Activated CD4-positive, alpha-beta T cell treated with anti-CD3 and anti-CD28 coated beads, Interleukin-2, amount 10 ng/mL, durations not matched to agents 7 days and 5 days (primary cell): Measurements from ENCODE around the gene PRM2. TPM values are rescaled to one million over a fixed set of nuclear protein-coding genes. Genes with fewer than 3 reads are reported as not detected.

ENCODE experiments used
- CTCF ChIA-PET: fragments of 350-600 bp; sonication (Branson Sonifier 250); formaldehyde crosslinking; loops from one replicate; lab custom pipeline; 2021; ENCODE audit warnings: antibody characterized with exemption; lab: Charles Lee
- POLR2A ChIA-PET: fragments of 350-600 bp; sonication (Branson Sonifier 250); formaldehyde crosslinking; loops from one replicate; lab custom pipeline; 2021; ENCODE audit warnings: antibody characterized with exemption; lab: Charles Lee
- DNase-seq: peaks from one replicate; pipeline ENCODE4 v3.0.0-alpha.2; 2020
- H3K27ac Mint-ChIP-seq: one replicate; pipeline ENCODE4 v1.8.0; 2021; ENCODE audit warnings: mild to moderate bottlenecking, moderate library complexity, mixed read lengths
- H3K27me3 Mint-ChIP-seq: one replicate; pipeline ENCODE4 v1.8.0; 2021; ENCODE audit warnings: mixed read lengths
- H3K36me3 Mint-ChIP-seq: one replicate; pipeline ENCODE4 v1.8.0; 2021; ENCODE audit warnings: low read depth, mixed read lengths
- H3K4me1 Mint-ChIP-seq: one replicate; pipeline ENCODE4 v1.8.0; 2021; ENCODE audit warnings: mixed read lengths
- H3K4me3 Mint-ChIP-seq: one replicate; pipeline ENCODE4 v1.8.0; 2021; ENCODE audit warnings: mild to moderate bottlenecking, moderate library complexity, mixed read lengths
- H3K9me3 Mint-ChIP-seq: one replicate; pipeline ENCODE4 v1.8.0; 2021; ENCODE audit warnings: mixed read lengths
- total RNA-seq, 2 experiments: library from RNA; stranded (reverse); gene quantifications; one replicate each; pipeline ENCODE4 v1.2.3, GENCODE V29; 2021

The PRM2 gene
- total RNA-seq, 2 experiments from 2014 or later: not detected

DNA sequence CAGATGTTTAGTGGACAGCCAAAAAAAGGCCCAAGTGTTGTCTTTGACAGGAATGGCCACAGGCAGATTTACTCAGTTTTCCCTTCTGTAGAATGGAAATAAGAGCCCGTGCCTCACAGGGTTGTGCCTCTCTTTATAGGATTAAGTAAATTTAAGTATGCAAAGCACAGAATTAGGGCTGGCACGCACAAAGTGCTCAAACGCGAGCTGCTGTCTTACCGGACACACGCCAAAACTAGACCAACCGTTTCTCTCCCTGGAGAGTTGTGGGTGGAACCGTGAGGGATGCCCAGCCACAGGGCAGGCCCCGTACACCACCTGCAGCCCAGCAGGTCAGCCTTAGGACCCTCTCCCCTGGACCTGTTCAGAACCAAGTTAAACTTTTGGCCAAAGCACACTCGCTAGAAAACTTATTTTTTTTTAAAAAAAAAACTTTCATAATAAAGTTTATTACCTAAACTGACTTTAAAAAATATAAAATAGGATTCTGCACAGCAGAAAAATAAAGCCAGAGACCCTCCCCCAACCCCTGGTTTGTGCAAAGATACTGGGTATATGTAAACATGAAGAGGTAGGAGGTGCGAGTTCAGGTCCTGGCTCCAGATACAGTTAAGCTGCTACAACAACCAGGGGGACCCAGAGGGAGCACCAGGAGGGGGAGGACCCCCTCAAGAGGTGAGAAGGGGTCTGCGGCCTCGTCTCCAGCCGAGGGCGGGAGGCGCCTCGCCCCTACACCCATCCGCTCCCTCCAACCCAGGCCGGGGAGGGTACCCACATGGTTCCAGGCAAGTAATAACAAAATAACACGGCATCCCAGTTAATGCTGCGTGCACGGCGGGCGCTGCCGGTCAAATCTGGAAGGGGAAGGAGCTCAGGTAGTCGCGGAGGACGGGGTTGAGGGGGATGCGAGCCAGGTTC is 22.0 kb downstream of the PRM2 start:
- H3K36me3 Mint-ChIP-seq: peaks cover 55% of the 10 kb centered on the region
- H3K27me3 Mint-ChIP-seq: no peaks in the 10 kb centered on the region
- DNase-seq: peak; percentile 25
- peaks cover 55% of the 10 kb centered on the region for H3K4me1 Mint-ChIP-seq
- H3K4me3 Mint-ChIP-seq: peak overlapping the region; percentile 92
- POLR2A ChIA-PET: interaction anchor here (0.6 to 2.6 kb wide), 8 partner anchors 20 to 270 kb away, joined by 3 to 23 read pairs (median 4); no protein-coding TSS in a partner anchor
- peak overlapping the region; percentile 90 for H3K27ac Mint-ChIP-seq
- H3K9me3 Mint-ChIP-seq: no peaks in the 10 kb centered on the region
- CTCF ChIA-PET: interaction anchor here (0.6 to 7.2 kb wide), 25 partner anchors 8 to 305 kb away, joined by 3 to 72 read pairs (median 6); no protein-coding TSS in a partner anchor

DNA sequence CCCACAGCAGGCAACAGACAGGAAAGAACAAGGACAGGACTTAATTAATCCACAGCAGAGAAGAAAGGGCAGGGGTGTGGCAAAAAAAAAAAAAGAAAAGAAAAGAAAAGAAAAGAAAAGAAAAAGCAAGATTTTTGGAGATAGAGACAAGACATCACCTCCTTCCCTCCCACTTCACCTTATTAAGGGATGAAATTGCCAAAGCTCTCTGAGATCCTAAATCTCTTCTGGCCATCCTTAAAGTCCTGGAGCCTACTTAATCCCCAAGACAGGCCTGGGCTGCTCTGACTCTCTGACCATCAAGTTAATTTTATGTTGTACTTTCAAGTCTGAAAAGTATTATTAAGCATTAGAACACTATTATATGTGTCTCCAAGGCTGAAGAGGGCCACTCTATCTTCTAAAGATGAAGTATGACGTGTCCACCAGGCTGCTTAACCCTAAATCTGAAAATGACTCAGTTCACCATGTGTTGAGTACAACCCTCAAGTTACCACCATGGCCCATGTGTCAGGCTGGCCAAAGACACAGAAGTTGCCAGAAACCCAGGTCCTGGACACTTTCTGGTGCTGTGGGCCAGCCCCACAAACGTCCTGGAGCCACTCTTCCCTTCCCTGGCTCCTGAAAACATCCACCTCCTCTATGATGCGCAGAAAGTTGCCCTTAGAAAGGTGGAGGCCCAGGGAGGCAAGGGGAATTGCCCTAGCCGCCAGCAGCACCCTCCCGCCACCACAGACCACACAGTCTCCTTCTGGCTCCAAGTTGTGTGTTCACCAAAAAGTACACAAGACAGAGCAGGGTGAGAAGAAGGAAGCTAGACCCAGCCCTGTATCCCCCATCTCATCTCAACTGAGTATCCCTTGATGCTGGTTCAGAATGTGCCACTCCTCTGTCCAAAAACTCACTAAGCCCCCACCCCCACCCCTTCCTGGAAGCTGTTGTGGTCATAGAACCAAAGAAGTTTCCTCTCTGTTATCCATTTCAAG is 23.0 kb downstream of the PRM2 start:
- POLR2A ChIA-PET: interaction anchor here (0.7 to 2.1 kb wide), 3 partner anchors 28 to 162 kb away, joined by 3 to 13 read pairs (median 5); no protein-coding TSS in a partner anchor
- H3K9me3 Mint-ChIP-seq: no peaks in the 10 kb centered on the region
- DNase-seq: peak; percentile 54
- H3K4me3 Mint-ChIP-seq: peak overlapping the region; percentile 92
- H3K27ac Mint-ChIP-seq: peak overlapping the region; percentile 89
- H3K27me3 Mint-ChIP-seq: no peaks in the 10 kb centered on the region
- peaks cover 62% of the 10 kb centered on the region for H3K36me3 Mint-ChIP-seq
- peaks cover 52% of the 10 kb centered on the region for H3K4me1 Mint-ChIP-seq
- CTCF ChIA-PET: interaction anchor here (0.6 to 7.2 kb wide), 17 partner anchors 12 to 299 kb away, joined by 3 to 72 read pairs (median 4); no protein-coding TSS in a partner anchor

DNA sequence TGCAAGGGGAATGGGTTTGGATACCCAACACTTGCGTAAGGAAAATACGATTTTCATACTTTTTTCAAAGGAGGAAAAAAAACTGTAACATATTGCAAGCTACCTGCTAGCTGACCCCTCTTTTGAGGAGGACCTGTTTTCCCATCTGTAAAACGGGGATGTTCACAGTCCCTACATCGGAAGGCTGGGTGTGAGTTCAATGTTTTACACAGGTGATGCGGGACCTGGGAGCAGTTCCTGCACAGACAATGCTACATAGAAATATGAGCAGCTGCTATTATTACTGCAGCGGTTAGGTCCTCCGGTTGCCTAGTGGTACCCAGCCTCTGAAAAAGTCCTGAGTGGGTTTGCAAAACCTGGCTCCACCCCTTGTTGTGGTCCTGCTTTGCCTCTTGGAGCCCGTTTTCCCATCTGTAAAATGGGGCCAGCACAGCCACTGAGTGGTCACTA is 23.8 kb downstream of the PRM2 start:
- Mint-ChIP-seq H3K27me3 (no peaks in the 10 kb centered on the region), H3K4me1 (peaks cover 54% of the 10 kb centered on the region), H3K4me3 (peak overlapping the region; percentile 92), H3K36me3 (peaks cover 70% of the 10 kb centered on the region), H3K27ac (peak overlapping the region; percentile 89), H3K9me3 (no peaks in the 10 kb centered on the region)
- POLR2A ChIA-PET: interaction anchor here (0.6 to 2.1 kb wide), 15 partner anchors 12 to 284 kb away, joined by 3 to 13 read pairs (median 5); no protein-coding TSS in a partner anchor
- DNase-seq: peak; percentile 14
- CTCF ChIA-PET: interaction anchor here (0.8 to 1.9 kb wide), 13 partner anchors 11 to 298 kb away, joined by 3 to 9 read pairs (median 3); no protein-coding TSS in a partner anchor

DNA sequence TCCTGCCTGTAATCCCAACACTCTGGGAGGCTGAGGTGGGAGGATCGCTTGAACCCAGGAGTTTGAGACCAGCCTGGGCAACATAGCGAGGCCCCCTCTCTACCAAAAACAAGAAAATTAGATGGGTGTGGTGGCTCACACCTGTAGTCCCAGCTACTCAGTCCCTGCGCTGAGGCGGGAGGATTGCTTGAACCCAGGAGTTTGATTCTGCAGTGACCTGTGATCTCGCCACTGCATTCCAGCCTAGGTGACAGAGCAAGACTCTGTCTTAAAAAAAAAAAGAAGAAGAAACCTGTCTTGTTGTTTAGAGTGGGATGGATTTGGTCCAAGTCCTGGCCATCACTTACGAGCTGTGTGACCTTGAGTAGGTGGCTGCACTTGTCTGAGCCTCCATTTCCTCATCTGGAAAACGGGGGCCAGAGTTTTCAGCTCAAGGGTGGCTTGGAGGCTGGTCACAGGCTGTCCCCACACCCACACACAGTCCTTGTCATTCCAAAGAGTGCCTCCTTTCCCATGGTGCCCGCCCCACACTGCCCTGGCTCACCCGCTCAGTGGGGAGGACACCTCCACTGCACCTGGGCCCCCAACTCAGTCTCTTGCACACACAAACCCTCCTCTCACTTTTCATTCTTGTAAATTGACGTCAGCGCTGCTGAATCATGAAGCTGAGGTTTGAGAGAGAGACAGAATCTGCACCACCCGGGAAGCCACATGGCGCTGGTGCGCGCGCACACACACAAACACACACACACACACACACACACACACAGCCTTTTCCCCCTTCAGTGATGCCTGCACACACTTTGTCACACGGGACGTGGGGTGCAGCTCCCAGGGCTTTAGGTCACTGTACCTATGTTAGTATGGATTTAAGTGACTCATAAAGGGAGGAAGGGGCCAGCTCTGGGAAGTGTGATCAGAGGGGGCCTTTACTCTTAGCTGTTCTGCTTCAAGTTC is 24.5 kb downstream of the PRM2 start:
- peaks cover 53% of the 10 kb centered on the region for H3K4me1 Mint-ChIP-seq
- H3K27ac Mint-ChIP-seq: peak overlapping the region; percentile 89
- H3K4me3 Mint-ChIP-seq: peak overlapping the region; percentile 92
- POLR2A ChIA-PET: interaction anchor here (0.6 to 2.1 kb wide), 18 partner anchors 11 to 283 kb away, joined by 3 to 13 read pairs (median 5); no protein-coding TSS in a partner anchor
- H3K27me3 Mint-ChIP-seq: no peaks in the 10 kb centered on the region
- H3K36me3 Mint-ChIP-seq: peaks cover 74% of the 10 kb centered on the region
- peak; percentile 83 for DNase-seq
- H3K9me3 Mint-ChIP-seq: no peaks in the 10 kb centered on the region
- CTCF ChIA-PET: interaction anchor here (0.6 to 1.9 kb wide), 17 partner anchors 11 to 614 kb away, joined by 3 to 9 read pairs (median 3); no protein-coding TSS in a partner anchor

DNA sequence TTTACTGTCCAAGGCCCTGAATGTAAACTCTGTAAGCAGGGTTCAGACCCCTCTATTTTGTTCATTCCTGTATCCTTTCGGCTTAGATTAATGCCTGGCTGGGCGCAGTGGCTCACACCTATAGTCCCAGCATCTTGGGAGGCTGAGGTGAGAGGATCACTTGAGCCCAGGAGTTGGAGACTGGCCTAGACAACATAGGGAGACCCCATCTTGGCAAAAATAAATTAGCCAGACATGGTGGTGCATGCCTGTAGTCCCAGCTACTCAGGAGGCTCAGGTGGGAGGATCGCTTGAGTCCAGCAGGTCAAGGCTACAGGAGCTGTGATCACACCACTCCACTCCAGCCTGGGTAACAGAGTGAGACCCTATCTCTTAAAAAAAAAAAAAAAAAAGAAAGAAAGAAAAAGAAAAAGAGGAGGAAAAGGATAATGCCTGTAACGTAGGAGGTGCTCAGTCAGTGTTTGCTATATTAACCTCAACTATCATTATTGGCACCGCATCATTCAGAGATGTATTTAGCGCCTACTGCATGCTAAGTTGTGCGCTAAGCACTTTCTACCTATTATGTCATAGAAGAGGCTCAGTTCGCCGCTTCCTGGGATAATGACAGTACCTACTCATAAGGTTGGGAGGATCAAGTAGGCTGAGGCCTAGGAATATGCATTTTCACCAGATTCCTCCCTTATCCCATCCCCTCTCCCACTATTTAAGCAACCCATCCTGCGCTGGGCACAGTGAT is 25.3 kb downstream of the PRM2 start:
- Mint-ChIP-seq H3K4me3 (peak overlapping the region; percentile 92), H3K36me3 (peaks cover 78% of the 10 kb centered on the region), H3K4me1 (peaks cover 59% of the 10 kb centered on the region), H3K9me3 (no peaks in the 10 kb centered on the region), H3K27ac (peak overlapping the region; percentile 89), H3K27me3 (no peaks in the 10 kb centered on the region)
- DNase-seq: no peak
- ChIA-PET CTCF (interaction anchor here (0.7 to 1.9 kb wide), 7 partner anchors 13 to 297 kb away, joined by 3 to 9 read pairs (median 4); no protein-coding TSS in a partner anchor), POLR2A (interaction anchor here (0.6 to 2.1 kb wide), 9 partner anchors 10 to 286 kb away, joined by 3 to 13 read pairs (median 7); no protein-coding TSS in a partner anchor)

DNA sequence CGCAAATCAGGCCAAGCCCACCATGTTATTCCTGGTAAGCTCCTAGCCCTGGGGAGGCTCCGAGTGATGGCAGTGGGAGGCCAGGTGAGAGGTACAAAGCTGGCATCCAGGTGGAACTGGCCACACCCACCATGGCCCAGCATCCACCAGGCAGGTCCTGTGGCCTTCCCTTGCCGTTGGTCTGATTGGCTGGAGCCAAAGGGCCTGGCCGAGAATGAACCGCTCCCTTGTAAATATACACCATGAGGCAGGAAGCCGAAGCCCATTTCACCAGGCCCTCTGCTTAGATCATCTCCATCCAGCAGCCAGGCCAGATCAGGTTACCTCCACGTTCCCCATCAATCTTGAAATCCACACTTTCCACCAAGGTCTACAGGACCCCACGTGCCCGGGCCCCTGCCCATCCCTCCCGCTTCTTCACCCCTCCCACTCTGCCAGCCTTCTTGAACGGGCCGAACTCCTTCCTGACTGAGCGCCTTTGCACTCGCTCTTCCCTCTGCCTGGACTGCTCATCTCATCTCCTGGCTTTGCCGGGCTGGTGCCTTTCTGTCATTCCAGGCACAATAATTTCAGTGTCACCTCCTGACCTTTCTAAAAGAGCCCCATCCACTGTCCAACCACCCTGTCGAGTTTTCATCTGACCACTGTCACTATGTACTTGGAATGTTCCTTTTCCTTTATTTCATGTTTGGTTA is 26.0 kb downstream of the PRM2 start:
- CTCF ChIA-PET: interaction anchor here (0.5 to 1.5 kb wide), 4 partner anchors 55 to 286 kb away, joined by 3 to 4 read pairs (median 3); no protein-coding TSS in a partner anchor
- no peaks in the 10 kb centered on the region for H3K9me3 Mint-ChIP-seq
- H3K36me3 Mint-ChIP-seq: peaks cover 77% of the 10 kb centered on the region
- H3K4me1 Mint-ChIP-seq: peaks cover 66% of the 10 kb centered on the region
- peak overlapping the region; percentile 23 for H3K4me3 Mint-ChIP-seq
- peak overlapping the region; percentile 78 for H3K27ac Mint-ChIP-seq
- H3K27me3 Mint-ChIP-seq: no peaks in the 10 kb centered on the region
- DNase-seq: peak; percentile 20
- POLR2A ChIA-PET: interaction anchor here (0.7 to 2.1 kb wide), 4 partner anchors 15 to 286 kb away, joined by 3 to 11 read pairs (median 4); no protein-coding TSS in a partner anchor

DNA sequence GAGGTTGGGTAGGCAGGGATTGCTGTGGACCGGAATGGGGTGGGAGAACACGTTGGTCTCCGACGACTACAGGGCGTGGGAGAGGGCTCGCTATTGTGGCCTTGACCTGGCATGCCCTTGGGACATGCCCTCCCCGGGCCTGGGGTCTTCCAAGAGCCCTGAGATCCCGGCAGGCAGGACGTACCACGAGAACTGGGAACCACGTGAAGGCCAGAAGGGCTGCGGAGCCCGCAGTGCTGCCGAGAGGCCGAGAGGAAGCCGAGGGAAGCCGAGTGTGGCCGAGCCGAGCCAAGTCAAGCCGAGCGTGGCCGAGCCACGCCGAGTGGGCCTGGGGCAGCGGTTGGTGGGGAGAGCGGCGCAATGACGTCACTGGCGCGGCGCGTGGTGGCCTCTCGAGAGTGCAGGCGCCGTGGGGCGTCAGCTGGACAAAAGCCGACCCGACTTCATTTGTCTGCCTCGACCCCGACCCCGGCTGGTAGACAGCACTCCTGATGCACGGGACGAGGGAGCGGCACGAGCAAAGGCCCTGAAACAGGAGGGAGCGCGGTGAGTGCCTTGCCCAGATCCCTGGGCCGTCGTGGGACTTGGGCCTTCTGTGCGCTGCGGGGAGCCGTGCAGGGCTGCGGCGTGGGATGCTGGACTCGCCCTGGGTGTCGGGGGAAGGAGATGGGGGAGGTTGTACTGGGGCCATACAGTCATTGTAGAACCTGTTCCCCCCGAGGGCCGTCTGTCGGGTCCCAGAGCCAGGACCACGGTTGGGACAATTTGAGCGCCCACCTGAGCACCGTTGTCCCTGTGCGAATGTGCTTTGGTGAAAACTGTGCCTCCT is 26.8 kb downstream of the PRM2 start:
- peaks cover 70% of the 10 kb centered on the region for H3K4me1 Mint-ChIP-seq
- H3K36me3 Mint-ChIP-seq: peaks cover 74% of the 10 kb centered on the region
- CTCF ChIA-PET: interaction anchor here (0.5 to 1.5 kb wide), 2 partner anchors 55 to 285 kb away, joined by 3 read pairs; no protein-coding TSS in a partner anchor
- H3K27me3 Mint-ChIP-seq: no peaks in the 10 kb centered on the region
- H3K9me3 Mint-ChIP-seq: no peaks in the 10 kb centered on the region
- H3K4me3 Mint-ChIP-seq: no peak overlapping the region
- peak overlapping the region; percentile 54 for H3K27ac Mint-ChIP-seq
- DNase-seq: no peak
- POLR2A ChIA-PET: interaction anchor here (0.9 to 1.0 kb wide), 2 partner anchors 14 to 149 kb away, joined by 3 read pairs; no protein-coding TSS in a partner anchor

DNA sequence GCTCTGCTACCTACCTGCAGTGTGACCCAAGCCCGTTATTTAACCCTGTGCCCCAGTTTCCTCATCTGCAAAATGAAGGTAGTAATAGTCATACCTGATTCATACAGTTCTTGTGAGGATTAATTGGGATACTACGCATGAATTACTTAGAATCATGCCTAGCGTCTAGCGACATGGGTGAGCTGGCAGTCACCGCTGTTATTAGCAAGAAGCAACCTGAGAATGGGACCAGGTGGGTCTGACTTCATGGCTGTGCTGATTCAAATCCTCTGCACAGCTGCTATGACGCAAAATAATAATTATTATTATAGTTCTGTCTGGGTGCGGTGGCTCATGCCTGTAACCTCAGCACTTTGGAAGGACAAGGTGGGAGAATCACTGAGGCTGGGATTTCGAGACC is 28.1 kb downstream of the PRM2 start:
- Mint-ChIP-seq H3K27ac (peak overlapping the region; percentile 37), H3K4me1 (peaks cover 70% of the 10 kb centered on the region), H3K27me3 (no peaks in the 10 kb centered on the region), H3K4me3 (no peak overlapping the region), H3K36me3 (peaks cover 63% of the 10 kb centered on the region), H3K9me3 (no peaks in the 10 kb centered on the region)
- ChIA-PET POLR2A (interaction anchor here (0.6 to 1.2 kb wide), 5 partner anchors 15 to 274 kb away, joined by 3 to 9 read pairs (median 3); no protein-coding TSS in a partner anchor), CTCF (interaction anchor here (0.6 to 1.4 kb wide), 3 partner anchors 39 to 148 kb away, joined by 3 to 5 read pairs (median 4); no protein-coding TSS in a partner anchor)
- no peak for DNase-seq

DNA sequence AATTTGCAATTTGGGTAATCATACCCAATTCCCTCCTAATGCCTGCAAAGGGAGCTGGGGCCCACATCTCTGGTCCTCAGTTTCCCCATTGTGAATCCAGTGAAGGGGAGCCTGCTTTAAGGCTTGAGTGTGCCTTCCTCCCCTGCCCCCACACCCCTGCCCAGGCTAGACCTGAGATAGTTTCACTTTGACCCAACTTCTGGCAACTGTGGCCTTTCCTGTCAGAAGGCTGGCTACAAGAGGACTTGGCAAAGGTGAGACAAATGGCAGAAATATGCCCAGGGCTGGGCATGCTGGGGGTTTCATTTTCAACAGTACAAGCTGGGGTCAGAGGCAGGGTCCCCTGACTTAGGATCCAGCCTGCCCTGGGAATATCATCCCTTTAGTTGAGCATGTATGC is 30.3 kb downstream of the PRM2 start:
- POLR2A ChIA-PET: interaction anchor here (0.6 to 1.2 kb wide), 3 partner anchors 22 to 194 kb away, joined by 3 to 4 read pairs (median 3); no protein-coding TSS in a partner anchor
- Mint-ChIP-seq H3K4me3 (no peak overlapping the region), H3K27me3 (no peaks in the 10 kb centered on the region), H3K4me1 (peaks cover 54% of the 10 kb centered on the region), H3K9me3 (no peaks in the 10 kb centered on the region), H3K27ac (no peak overlapping the region), H3K36me3 (peaks cover 42% of the 10 kb centered on the region)
- CTCF ChIA-PET: interaction anchor here (1.2 to 2.7 kb wide), 5 partner anchors 9 to 282 kb away, joined by 3 to 15 read pairs (median 7); partner anchors contain the start of gene SOCS1
- peak; percentile 39 for DNase-seq
